ENCODE data around the gene KCNN4. TPM values are rescaled to one million over a fixed set of nuclear protein-coding genes. Genes with fewer than 3 reads are reported as not detected.

KCNN4 gene
- total and polyA plus RNA-seq, 2 of the 13 experiments (the other 11 are each of a cell fraction or from before 2014, with no cell fraction given) = 0.13 to 0.25 TPM

- H3K27me3 ChIP-seq (ENCODE audit: control insufficient read depth in 1 of 2, insufficient read depth in 2 of 2, low read length in 2 of 2) = no peaks in the 10 kb centered on the region
- no peak overlapping the region for H3K4me2 ChIP-seq (ENCODE audit: low read depth, low read length)
- intact Hi-C loops (cut with micrococcal nuclease; ENCODE audit: unreplicated experiment) (loop anchor here (10.0 kb wide), 1 partner anchor 99 kb away; no protein-coding TSS in a partner anchor), in situ Hi-C loops (cut with HindIII; ENCODE audit: extremely low pct_ligation_motif_present, low pct_unique_long_range_greater_than_20kb) (no loop called here)
- FAIRE-seq = no peak
- 6% methylated on average over 2 of the region's 3 CpGs for WGBS (ENCODE audit: low lambda C conversion rate)
- H2AFZ ChIP-seq (ENCODE audit: low read length) = no peak overlapping the region
- BruUV-seq (replicated peaks) = no TSS peak
- POLR2A ChIA-PET = no interaction called here
- H4K20me1 ChIP-seq (ENCODE audit: insufficient read depth, low read length) = no peaks in the 10 kb centered on the region
- no peaks in the 10 kb centered on the region for H3K9me3 ChIP-seq (ENCODE audit: low read length)
- no peak for DNase-seq (ENCODE audit: low spot score)
- no peak overlapping the region for H3K4me3 ChIP-seq (replicated peaks in 1 of 3; ENCODE audit: insufficient read depth in 1 of 3, low read depth in 2 of 3, low read length in 3 of 3)
- H3K27ac ChIP-seq (ENCODE audit: extremely low read length, insufficient read depth, low read length) = no peak overlapping the region
- CTCF ChIA-PET (ENCODE audit: low intra/inter-chr PET ratio, low total read pairs) = no interaction called here
- H3K79me2 ChIP-seq (ENCODE audit: insufficient read depth, low read length) = no peaks in the 10 kb centered on the region
- H3K9ac ChIP-seq (ENCODE audit: insufficient read depth, low read depth, low read length) = no peak overlapping the region
- no peak for TF ChIP-seq ZNF138 (CRISPR knock-in tag; IDR thresholded peaks at IDR 0.05; ENCODE audit: low read depth)
- ATAC-seq = no peak
- H3K36me3 ChIP-seq (replicated peaks in 1 of 2; ENCODE audit: control insufficient read depth in 1 of 2, insufficient read depth in 2 of 2, low read length in 2 of 2) = no peaks in the 10 kb centered on the region
- H3K4me1 ChIP-seq (ENCODE audit: insufficient read depth, low read length) = peaks cover 25% of the 10 kb centered on the region
These were observed 17.3 kb downstream of the KCNN4 start for GRCh38 chr19:43763473-43763939.

- no peak overlapping the region for H3K4me2 ChIP-seq (ENCODE audit: low read depth, low read length)
- intact Hi-C loops (cut with micrococcal nuclease; ENCODE audit: unreplicated experiment) (loop anchor here (10.0 kb wide), 1 partner anchor 98 kb away; no protein-coding TSS in a partner anchor), in situ Hi-C loops (cut with HindIII; ENCODE audit: extremely low pct_ligation_motif_present, low pct_unique_long_range_greater_than_20kb) (no loop called here)
- no peaks in the 10 kb centered on the region for H3K27me3 ChIP-seq (ENCODE audit: control insufficient read depth in 1 of 2, insufficient read depth in 2 of 2, low read length in 2 of 2)
- FAIRE-seq (no peak), ATAC-seq (no peak), DNase-seq (ENCODE audit: low spot score) (no peak)
- H3K9me3 ChIP-seq (ENCODE audit: low read length) = no peaks in the 10 kb centered on the region
- H4K20me1 ChIP-seq (ENCODE audit: insufficient read depth, low read length) = no peaks in the 10 kb centered on the region
- no peak overlapping the region for H2AFZ ChIP-seq (ENCODE audit: low read length)
- ChIA-PET CTCF (ENCODE audit: low intra/inter-chr PET ratio, low total read pairs) (no interaction called here), POLR2A (no interaction called here)
- H3K79me2 ChIP-seq (ENCODE audit: insufficient read depth, low read length) = no peaks in the 10 kb centered on the region
- H3K4me1 ChIP-seq (ENCODE audit: insufficient read depth, low read length) = peaks cover 25% of the 10 kb centered on the region
- H3K36me3 ChIP-seq (replicated peaks in 1 of 2; ENCODE audit: control insufficient read depth in 1 of 2, insufficient read depth in 2 of 2, low read length in 2 of 2) = no peaks in the 10 kb centered on the region
- no peak overlapping the region for H3K27ac ChIP-seq (ENCODE audit: extremely low read length, insufficient read depth, low read length)
- BruUV-seq (replicated peaks) = no TSS peak
- H3K9ac ChIP-seq (ENCODE audit: insufficient read depth, low read depth, low read length) = no peak overlapping the region
- no peak overlapping the region for H3K4me3 ChIP-seq (replicated peaks in 1 of 3; ENCODE audit: insufficient read depth in 1 of 3, low read depth in 2 of 3, low read length in 3 of 3)
- WGBS (ENCODE audit: low lambda C conversion rate) = 11% methylated on average over 3 of the region's 3 CpGs
- TF ChIP-seq HMGXB3 (CRISPR knock-in tag; IDR thresholded peaks at IDR 0.05; ENCODE audit: borderline replicate concordance) (no peak), U2AF2 (IDR thresholded peaks at IDR 0.05; ENCODE audit: low read depth, low read length) (no peak), KAT8 (CRISPR knock-in tag; IDR thresholded peaks at IDR 0.05) (no peak), REXO4 (CRISPR knock-in tag; IDR thresholded peaks at IDR 0.05; ENCODE audit: borderline replicate concordance) (no peak), CERS6 (CRISPR knock-in tag; IDR thresholded peaks at IDR 0.05) (no peak), CREB3 (CRISPR knock-in tag; IDR thresholded peaks at IDR 0.05) (no peak), ZFP91 (CRISPR knock-in tag; IDR thresholded peaks at IDR 0.05; ENCODE audit: borderline replicate concordance) (no peak)
These were observed 18.0 kb downstream of the KCNN4 start for GRCh38 chr19:43762814-43763213.
